ENCODE measurements around the gene TTLL5. TPM values are rescaled to one million over a fixed set of nuclear protein-coding genes. Genes with fewer than 3 reads are reported as not detected.

Gene TTLL5
- total RNA-seq, 3 donors from 2014 or later: 30.8 to 51.0 (median 32.8) TPM

DNA sequence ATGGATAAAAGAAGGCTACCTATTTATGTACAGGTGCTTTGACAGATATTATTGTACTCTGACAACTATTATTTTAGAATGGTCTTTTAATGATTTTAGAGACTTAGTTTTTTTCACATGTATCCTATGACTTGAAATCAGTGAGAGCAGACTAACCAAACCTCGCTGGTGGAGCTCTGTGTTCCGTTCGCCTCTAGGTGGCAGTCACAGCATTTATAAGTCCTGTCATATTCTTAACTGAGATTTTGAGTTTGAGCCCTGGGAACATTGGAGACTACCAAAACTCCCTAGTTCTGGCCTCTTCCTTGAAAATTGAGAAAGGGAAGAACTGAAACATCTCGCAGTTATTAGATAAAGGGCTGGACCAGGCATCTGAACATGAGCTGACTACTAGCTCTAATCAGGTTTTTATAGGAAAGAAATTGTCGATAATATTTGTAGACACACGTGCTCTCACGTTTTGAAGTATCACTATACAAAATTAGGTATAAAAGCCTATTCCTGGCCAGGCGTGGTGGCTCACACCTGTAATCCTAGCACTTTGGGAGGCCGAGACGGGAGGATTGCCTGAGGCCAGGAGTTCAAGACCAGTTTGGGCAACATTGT, 48.3 kb downstream of the TTLL5 start:
- Histone ChIP-seq H3K4me1 (ENCODE audit: low read depth) (no peaks in the 10 kb centered on the region), H3K36me3 (ENCODE audit: low read depth) (no peaks in the 10 kb centered on the region), H3K9me3 (no peaks in the 10 kb centered on the region), H3K4me3 (no peak overlapping the region)
- peak; percentile 85 for ATAC-seq
- peak; percentile 47 to 89 (median 61) for DNase-seq
- peak; percentile 61 for TF ChIP-seq CTCF (IDR thresholded peaks at IDR 0.05)
- intact Hi-C loops (cut with DNase I, micrococcal nuclease): loop anchor here (5.0 to 10.0 kb wide), 2 partner anchors 273 to 275 kb away; partner anchors contain the start of genes TGFB3 (in 2 of the 2) and IFT43 (in 1 of the 2)

GRCh38 chr14:75711105-75711795, 50.2 kb downstream of the TTLL5 start:
- ATAC-seq: peak; percentile 25
- Histone ChIP-seq H3K36me3 (ENCODE audit: low read depth) (no peaks in the 10 kb centered on the region), H3K4me1 (ENCODE audit: low read depth) (no peaks in the 10 kb centered on the region), H3K9me3 (no peaks in the 10 kb centered on the region), H3K4me3 (no peak overlapping the region)
- no peak for TF ChIP-seq CTCF (IDR thresholded peaks at IDR 0.05)
- peak in 1 of 3 donors; percentile 12 for DNase-seq
- intact Hi-C loops (cut with DNase I, micrococcal nuclease): no loop called here

DNA sequence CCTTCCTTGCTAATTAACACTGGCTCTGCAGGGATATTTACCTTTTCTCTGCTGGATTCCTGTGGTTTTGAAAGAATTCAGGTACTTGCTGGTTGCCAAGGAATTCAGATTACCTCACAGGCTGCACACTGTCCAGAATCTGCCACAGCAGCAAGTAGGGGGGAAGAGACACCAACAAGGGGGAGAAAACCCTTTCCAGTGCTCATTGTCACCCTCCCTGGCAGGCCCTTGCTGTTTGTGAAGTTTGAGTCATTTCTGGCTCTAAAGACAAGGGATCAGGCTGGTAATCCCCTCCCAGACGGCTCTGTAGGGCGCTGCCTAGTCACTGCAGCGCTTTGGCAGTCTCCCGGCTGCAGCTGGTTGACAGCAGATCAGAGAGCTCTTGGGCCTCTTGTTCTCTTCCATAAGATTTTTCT, 50.8 kb downstream of the TTLL5 start:
- intact Hi-C loops (cut with DNase I, micrococcal nuclease): no loop called here
- TF ChIP-seq CTCF (IDR thresholded peaks at IDR 0.05): no peak
- ATAC-seq (peak; percentile 59), DNase-seq (peak; percentile 10 to 58 (median 35))
- H3K4me3 ChIP-seq: no peak overlapping the region
- H3K36me3 ChIP-seq (ENCODE audit: low read depth): no peaks in the 10 kb centered on the region
- H3K9me3 ChIP-seq: no peaks in the 10 kb centered on the region
- H3K4me1 ChIP-seq (ENCODE audit: low read depth): no peaks in the 10 kb centered on the region

- intact Hi-C loops (cut with DNase I, micrococcal nuclease): no loop called here
- Histone ChIP-seq H3K36me3 (ENCODE audit: low read depth) (no peaks in the 10 kb centered on the region), H3K9me3 (no peaks in the 10 kb centered on the region), H3K4me3 (no peak overlapping the region), H3K4me1 (ENCODE audit: low read depth) (no peaks in the 10 kb centered on the region)
- no peak for DNase-seq
- TF ChIP-seq CTCF (IDR thresholded peaks at IDR 0.05): no peak
- ATAC-seq: no peak
Observed at GRCh38 chr14:75714991-75715390, 53.9 kb downstream of the TTLL5 start.

DNA sequence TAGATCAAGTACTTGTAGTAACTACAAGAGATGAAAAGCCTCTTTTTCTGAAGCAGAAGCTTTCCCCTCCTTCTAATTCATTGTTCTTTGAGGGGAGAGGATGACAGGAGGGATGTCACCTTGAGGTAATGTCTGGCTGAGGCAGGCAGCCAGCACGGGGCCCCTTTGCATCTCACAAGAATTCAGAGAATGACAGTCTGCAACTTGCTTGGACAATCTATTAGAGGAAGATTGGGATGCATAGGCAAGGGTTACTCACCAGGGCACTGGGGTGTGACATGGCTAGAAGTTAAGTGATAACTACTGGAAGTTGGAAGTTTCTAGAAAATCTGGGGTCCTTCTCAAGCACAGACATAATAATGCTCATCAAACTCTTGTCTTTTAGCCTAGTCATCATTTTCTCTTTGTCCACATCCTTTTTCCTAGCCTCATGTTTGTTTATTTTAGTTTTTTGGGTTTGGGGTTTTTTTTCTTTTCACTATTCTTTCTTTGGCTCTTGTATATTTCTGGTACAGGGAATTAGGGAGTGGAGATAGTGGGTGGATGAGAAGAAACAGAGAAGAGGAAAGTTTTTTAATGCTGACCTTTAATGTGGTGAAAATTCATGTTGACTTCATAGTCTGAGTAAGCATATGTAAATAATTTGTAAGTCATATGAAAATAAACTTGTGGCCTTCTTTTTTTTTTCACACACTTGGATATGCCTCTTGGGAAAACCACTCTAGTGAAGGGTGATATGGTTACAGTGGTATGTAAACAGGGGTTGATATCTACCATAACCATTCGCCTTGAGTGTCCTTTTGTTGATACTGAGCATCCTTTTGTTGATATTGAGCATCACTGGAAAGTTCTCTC, 55.1 kb downstream of the TTLL5 start:
- Histone ChIP-seq H3K9me3 (no peaks in the 10 kb centered on the region), H3K36me3 (ENCODE audit: low read depth) (no peaks in the 10 kb centered on the region), H3K4me3 (no peak overlapping the region), H3K4me1 (ENCODE audit: low read depth) (no peaks in the 10 kb centered on the region)
- ATAC-seq (no peak), DNase-seq (no peak)
- no peak for TF ChIP-seq CTCF (IDR thresholded peaks at IDR 0.05)
- intact Hi-C loops (cut with DNase I, micrococcal nuclease): no loop called here
